SK-N-DZ (cell line): ENCODE results near the gene SLFN13.
"Not testable (repeated sequence)": the region's sequence is repeated elsewhere in the genome, so short reads cannot be mapped to it uniquely, and the experiment has no call there.

Source experiments
- DNase-seq: peaks from one replicate; pipeline ENCODE4 v3.0.0-alpha.2; 2015; ENCODE audit warnings: low spot score
- small RNA-seq, 2 experiments: library from RNA; depleted of rRNA; stranded (forward); fragments of <200 nt; gene quantifications; one replicate each; pipeline ENCODE3, GENCODE V24; 2014

SLFN13 gene

GRCh38 chr17:35433075-35433894, 15.3 kb downstream of the SLFN13 start:
- no peak for DNase-seq

- no peak for DNase-seq
These were observed 16.1 kb downstream of the SLFN13 start, which contains the start of gene SLFN12 for GRCh38 chr17:35432176-35433074. TSS of gene SLFN12 (minus strand) at chr17:35432500. CDS start at chr17:35423028, 9,472 bp downstream.

GRCh38 chr17:35429702-35430101, 18.9 kb downstream of the SLFN13 start:
- no peak for DNase-seq

GRCh38 chr17:35428229-35428628, 20.3 kb downstream of the SLFN13 start:
- no peak for DNase-seq

- DNase-seq: no peak
These were observed 24.8 kb downstream of the SLFN13 start for GRCh38 chr17:35423761-35424160.

- DNase-seq: not testable (repeated sequence)
These were observed 27.5 kb downstream of the SLFN13 start for GRCh38 chr17:35421069-35421468.

- DNase-seq: no peak
These were observed 31.9 kb downstream of the SLFN13 start for GRCh38 chr17:35416659-35417058.

- DNase-seq: not testable (repeated sequence)
These were observed 33.9 kb downstream of the SLFN13 start for GRCh38 chr17:35414707-35415106.

- no peak for DNase-seq
These were observed 34.3 kb downstream of the SLFN13 start for GRCh38 chr17:35414247-35414646.

- DNase-seq: no peak
These were observed 41.0 kb downstream of the SLFN13 start for GRCh38 chr17:35407531-35407930.

GRCh38 chr17:35406568-35406967, 42.0 kb downstream of the SLFN13 start:
- DNase-seq: no peak

GRCh38 chr17:35404360-35404759, 44.2 kb downstream of the SLFN13 start:
- DNase-seq: no peak

GRCh38 chr17:35393783-35394182, 54.8 kb downstream of the SLFN13 start:
- DNase-seq: not testable (repeated sequence)

- DNase-seq: no peak
These were observed 57.9 kb downstream of the SLFN13 start for GRCh38 chr17:35390663-35391062.

GRCh38 chr17:35390156-35390555, 58.4 kb downstream of the SLFN13 start:
- DNase-seq: no peak

- DNase-seq: no peak
These were observed 61.1 kb downstream of the SLFN13 start for GRCh38 chr17:35387496-35387895.

Small RNA genes within 50 kb of the gene (small RNA-seq; reads per million reads assigned to genes)
- 0 reads per million in 2 experiments for gene AC060766.5
